Endothelial cell of umbilical vein (primary cell): ENCODE results near the gene SNPH. TPM values are rescaled to one million over a fixed set of nuclear protein-coding genes. Genes with fewer than 3 reads are reported as not detected.

Source experiments
- BruUV-seq: library from RNA; stranded (reverse); fragments of 400-500 nt; replicated peaks from 2 replicates; lab custom pipeline; 2021; lab: Mats Ljungman, UMichigan
- CTCF ChIA-PET: fragments of 300-600, 350-600 bp; sonication (Branson Sonifier 250); formaldehyde crosslinking; loops from one replicate; lab custom pipeline; 2021; ENCODE audit warnings: antibody characterized with exemption, inconsistent platforms; lab: Charles Lee
- POLR2A ChIA-PET: fragments of 300-600, 350-600 bp; sonication (Branson Sonifier 250); formaldehyde crosslinking; loops from one replicate; lab custom pipeline; 2021; ENCODE audit warnings: antibody characterized with exemption, inconsistent platforms; lab: Charles Lee
- DNase-seq: peaks from one replicate; pipeline ENCODE4 v3.0.0-alpha.2; 2011; ENCODE audit warnings: low read depth, low spot score
- FAIRE-seq: peaks from 2 replicates; lab custom pipeline; 2011; peaks lifted over from hg19 to GRCh38; lab: Jason Lieb, UNC
- H2AFZ ChIP-seq: 2 replicates; pipeline ENCODE4 v1.6.0; 2012; ENCODE audit warnings: low read depth, low read length, control low read depth, inconsistent platforms
- H3K27ac ChIP-seq: 2 replicates; pipeline ENCODE4 v1.5.1; 2011; ENCODE audit warnings: low read depth, mild to moderate bottlenecking, control low read depth, low read length, moderate library complexity; ENCODE audit not compliant: insufficient read depth
- H3K27me3 ChIP-seq, 2 experiments: 2 replicates each; pipeline versions ENCODE4 v1.6.0 to v1.6.1; 2011; ENCODE audit warnings: low read length in 2 of 2, mixed read lengths in 1 of 2; ENCODE audit not compliant: control insufficient read depth in 2 of 2, insufficient read depth in 2 of 2
- H3K36me3 ChIP-seq, 2 experiments: 2 replicates in 1 of 2; 3 replicates in 1 of 2; pipeline ENCODE4 v1.5.1; 2011; ENCODE audit warnings: low read length in 2 of 2, mild to moderate bottlenecking in 1 of 2, moderate library complexity in 1 of 2; ENCODE audit not compliant: control insufficient read depth in 2 of 2, insufficient read depth in 2 of 2; ENCODE audit errors: extremely low read depth in 1 of 2
- H3K4me1 ChIP-seq: 3 replicates; pipeline ENCODE4 v1.5.1; 2011; ENCODE audit warnings: mild to moderate bottlenecking, low read length; ENCODE audit not compliant: control insufficient read depth, insufficient read depth; ENCODE audit errors: extremely low read depth
- H3K4me2 ChIP-seq: 2 replicates; pipeline ENCODE4 v1.6.1; 2011; ENCODE audit warnings: low read length, control low read depth, mixed read lengths; ENCODE audit not compliant: insufficient read depth
- H3K4me3 ChIP-seq, 3 experiments: fragments of 200-600 bp in 1 of 3; sonication (generic), shearing (Covaris generic) in 1 of 3; replicated peaks in 1 of 3; 2 replicates each; pipeline ENCODE4 v1.5.1; 2011 to 2016; ENCODE audit warnings: control low read depth in 3 of 3, low read length in 3 of 3, mild to moderate bottlenecking in 2 of 3, inconsistent platforms in 1 of 3, low read depth in 1 of 3, moderate library complexity in 1 of 3; ENCODE audit not compliant: insufficient read depth in 1 of 3
- H3K79me2 ChIP-seq: 2 replicates; pipeline ENCODE4 v1.6.0; 2012; ENCODE audit warnings: low read length, inconsistent platforms; ENCODE audit not compliant: control insufficient read depth, insufficient read depth
- H3K9ac ChIP-seq: replicated peaks from 2 replicates; pipeline ENCODE3; 2011; ENCODE audit warnings: low read length, control low read depth; ENCODE audit not compliant: insufficient read depth; ENCODE audit errors: extremely low read depth
- H3K9me1 ChIP-seq: replicated peaks from 3 replicates; pipeline ENCODE4 v1.6.0; 2011; ENCODE audit warnings: mild to moderate bottlenecking, low read length; ENCODE audit not compliant: control insufficient read depth, insufficient read depth; ENCODE audit errors: extremely low read depth
- H3K9me3 ChIP-seq: replicated peaks from 2 replicates; pipeline ENCODE4 v1.5.1; 2012; ENCODE audit warnings: low read length, inconsistent platforms; ENCODE audit not compliant: control insufficient read depth, insufficient read depth
- H4K20me1 ChIP-seq: replicated peaks from 2 replicates; pipeline ENCODE3; 2011; ENCODE audit warnings: mild to moderate bottlenecking, low read length; ENCODE audit not compliant: control insufficient read depth, insufficient read depth; ENCODE audit errors: extremely low read depth
- CTCF ChIP-seq, 2 donors: IDR thresholded peaks; 1 replicate in 1 of 2; 2 replicates in 1 of 2; pipeline ENCODE4 v1.5.1; 2011; ENCODE audit warnings: low read length in 2 of 2, mild to moderate bottlenecking in 2 of 2, moderate library complexity in 2 of 2, control low read depth in 1 of 2, inconsistent platforms in 1 of 2, low read depth in 1 of 2; ENCODE audit not compliant: insufficient read depth in 1 of 2; ENCODE audit errors: extremely low read depth in 1 of 2
- EZH2 ChIP-seq: IDR thresholded peaks from 2 replicates; pipeline ENCODE4 v1.6.1; 2012; ENCODE audit warnings: borderline replicate concordance, low read depth, mild to moderate bottlenecking, moderate library complexity, low read length, inconsistent platforms; ENCODE audit not compliant: severe bottlenecking
- FOS ChIP-seq: IDR thresholded peaks from 2 replicates; pipeline ENCODE4 v1.6.1; 2011; ENCODE audit warnings: mild to moderate bottlenecking, low read length, moderate library complexity, borderline replicate concordance; ENCODE audit not compliant: insufficient read depth
- GATA2 ChIP-seq: IDR thresholded peaks from 2 replicates; pipeline ENCODE4 v1.7.0; 2011; ENCODE audit warnings: low read depth, mild to moderate bottlenecking, moderate library complexity, mixed read lengths, low read length; ENCODE audit not compliant: insufficient read length, insufficient read depth
- JUN ChIP-seq: IDR thresholded peaks from 2 replicates; pipeline ENCODE4 v1.6.1; 2011; ENCODE audit warnings: borderline replicate concordance, low read depth; ENCODE audit not compliant: insufficient read length, insufficient read depth
- MAX ChIP-seq: IDR thresholded peaks from 2 replicates; pipeline ENCODE4 v1.6.1; 2011; ENCODE audit not compliant: insufficient read depth, insufficient read length
- MYC ChIP-seq: IDR thresholded peaks from one replicate; pipeline ENCODE4 v1.6.1; 2011; ENCODE audit warnings: mild to moderate bottlenecking, low read depth, low read length
- POLR2A ChIP-seq: IDR thresholded peaks from 2 replicates; pipeline ENCODE4 v1.6.1; 2012; ENCODE audit warnings: low read depth, mild to moderate bottlenecking, control low read depth, low read length
- POLR2AphosphoS5 ChIP-seq: IDR thresholded peaks from 2 replicates; pipeline ENCODE4 v1.6.1; 2012; ENCODE audit warnings: low read depth, mild to moderate bottlenecking, control low read depth, low read length, moderate library complexity; ENCODE audit not compliant: insufficient read depth
- dilution Hi-C: fragments of 300-500 bp; cut with MboI; formaldehyde crosslinking; loops from one replicate; pipeline ENCODE4 v1.15.0; 2019; ENCODE audit warnings: low sequenced_read_pairs; ENCODE audit not compliant: extremely low pct_ligation_motif_present
- intact Hi-C: fragments of 100-400 bp; cut with micrococcal nuclease; formaldehyde crosslinking; loops from one replicate; pipeline ENCODE4 v1.10.0; 2022
- polyA plus RNA-seq, 4 experiments: library from polyadenylated mRNA; depleted of rRNA in 3 of 4; stranded (reverse) in 3 of 4; unstranded in 1 of 4; fragments of >200 nt; gene quantifications; 2 replicates each; pipeline versions ENCODE4 v1.2.1 to v1.2.3, GENCODE V29; 2011 to 2012; ENCODE audit warnings: missing spikeins in 1 of 4
- total RNA-seq: library from RNA; stranded (reverse); gene quantifications from 2 replicates; pipeline ENCODE4 v1.2.3, GENCODE V29; 2021

Gene SNPH
- total and polyA plus RNA-seq, 2 donors (not counting 3 experiments of a cell fraction or from before 2014, with no cell fraction given), result 2.3 to 5.5 TPM

GRCh38 chr20:1310071-1310470 lies 44.0 kb downstream of the SNPH start:
- BruUV-seq, result no TSS peak
- FAIRE-seq (no peak), DNase-seq (no peak)
- Histone ChIP-seq H3K4me2 (no peak overlapping the region), H3K79me2 (no peaks in the 10 kb centered on the region), H4K20me1 (no peaks in the 10 kb centered on the region), H3K4me1 (peaks cover 9% of the 10 kb centered on the region), H3K9me3 (no peaks in the 10 kb centered on the region), H3K36me3 (peaks cover 0 to 5% of the 10 kb centered on the region in 2 experiments), H3K27ac (no peak overlapping the region), H3K27me3 (no peaks in the 10 kb centered on the region), H2AFZ (no peak overlapping the region), H3K4me3 (no peak overlapping the region), H3K9me1 (no peaks in the 10 kb centered on the region), H3K9ac (no peak overlapping the region)
- CTCF ChIA-PET, result interaction anchor here (1.1 to 1.5 kb wide), 2 partner anchors 19 to 128 kb away, joined by 3 read pairs; no protein-coding TSS in a partner anchor
- intact Hi-C loops (no loop called here), dilution Hi-C loops (loop anchor here (25.0 kb wide), 1 partner anchor 127 kb away; no protein-coding TSS in a partner anchor)
- POLR2A ChIA-PET, result no interaction called here
- TF ChIP-seq MAX (no peak), JUN (no peak), CTCF (IDR thresholded peaks at IDR 0.05; ENCODE audit: extremely low read depth in 1 of 2, insufficient read depth in 1 of 2, low read depth in 1 of 2, low read length in 2 of 2) (no peak), POLR2A (no peak), POLR2AphosphoS5 (no peak), EZH2 (no peak), MYC (no peak), GATA2 (no peak), FOS (no peak)
